Osteoblast (primary cell): Measurements from ENCODE around the gene SEPTIN2. TPM values are rescaled to one million over a fixed set of nuclear protein-coding genes. Genes with fewer than 3 reads are reported as not detected.

ENCODE experiments used
- DNase-seq: peaks from one replicate; pipeline ENCODE4 v3.0.0; 2011; ENCODE audit warnings: low spot score, mixed read lengths; ENCODE audit not compliant: insufficient read length; ENCODE audit errors: missing footprints
- H2AFZ ChIP-seq: 2 replicates; pipeline ENCODE4 v1.6.0; 2011; ENCODE audit warnings: mild to moderate bottlenecking, low read length
- H3K27ac ChIP-seq: 2 replicates; pipeline ENCODE4 v1.5.1; 2011; ENCODE audit warnings: mild to moderate bottlenecking, low read depth, low read length, moderate library complexity
- H3K27me3 ChIP-seq: 2 replicates; pipeline ENCODE4 v1.6.0; 2012; ENCODE audit warnings: mild to moderate bottlenecking, control low read depth, inconsistent platforms, low read length, moderate library complexity; ENCODE audit not compliant: insufficient read depth
- H3K36me3 ChIP-seq: 2 replicates; pipeline ENCODE4 v1.5.1; 2011; ENCODE audit warnings: mild to moderate bottlenecking, low read length, control low read depth, moderate library complexity; ENCODE audit not compliant: insufficient read depth
- H3K4me1 ChIP-seq: 2 replicates; pipeline ENCODE4 v1.5.1; 2011; ENCODE audit warnings: mild to moderate bottlenecking, low read length, control low read depth, moderate library complexity; ENCODE audit not compliant: insufficient read depth
- H3K4me2 ChIP-seq: 2 replicates; pipeline ENCODE4 v1.6.0; 2011; ENCODE audit warnings: mild to moderate bottlenecking, low read length; ENCODE audit not compliant: insufficient read depth
- H3K4me3 ChIP-seq: fragments of 200-600 bp; sonication (generic); 3 replicates; pipeline ENCODE4 v1.5.1; 2012; ENCODE audit warnings: mild to moderate bottlenecking, low read length, inconsistent platforms; ENCODE audit not compliant: insufficient read depth
- H3K79me2 ChIP-seq: 2 replicates; pipeline ENCODE4 v1.6.0; 2012; ENCODE audit warnings: mild to moderate bottlenecking, low read length, control low read depth, inconsistent platforms; ENCODE audit not compliant: insufficient read depth
- H3K9me3 ChIP-seq: 2 replicates; pipeline ENCODE4 v1.5.1; 2011; ENCODE audit warnings: low read depth, low read length, control low read depth
- H4K20me1 ChIP-seq: 2 replicates; pipeline ENCODE4 v1.6.0; 2012; ENCODE audit warnings: mild to moderate bottlenecking, low read length, control low read depth; ENCODE audit not compliant: insufficient read depth
- CTCF ChIP-seq: IDR thresholded peaks from 2 replicates; pipeline ENCODE4 v1.5.1; 2011; ENCODE audit warnings: mild to moderate bottlenecking, low read depth, low read length, moderate library complexity; ENCODE audit errors: extremely low read depth
- total RNA-seq: library from RNA; depleted of rRNA; stranded (reverse); fragments of >200 nt; gene quantifications from 2 replicates; pipeline ENCODE4 v1.2.3, GENCODE V29; 2012

SEPTIN2 gene
- total RNA-seq, 1 donor: 418 TPM

- Histone ChIP-seq H3K79me2 (peaks cover 87% of the 10 kb centered on the region), H3K4me1 (peaks cover 15% of the 10 kb centered on the region), H3K9me3 (no peaks in the 10 kb centered on the region), H2AFZ (no peak overlapping the region), H3K36me3 (no peaks in the 10 kb centered on the region), H3K27me3 (no peaks in the 10 kb centered on the region), H4K20me1 (peaks cover 14% of the 10 kb centered on the region), H3K4me2 (no peak overlapping the region), H3K27ac (no peak overlapping the region), H3K4me3 (no peak overlapping the region)
- DNase-seq: no peak
- TF ChIP-seq CTCF: no peak
These were observed 49.1 kb downstream of the SEPTIN2 start for GRCh38 chr2:241364781-241365180.

- Histone ChIP-seq H3K79me2 (peaks cover 86% of the 10 kb centered on the region), H3K36me3 (no peaks in the 10 kb centered on the region), H3K4me2 (no peak overlapping the region), H3K4me3 (no peak overlapping the region), H3K9me3 (no peaks in the 10 kb centered on the region), H3K27ac (no peak overlapping the region), H2AFZ (no peak overlapping the region), H4K20me1 (peaks cover 10% of the 10 kb centered on the region), H3K4me1 (peaks cover 9% of the 10 kb centered on the region), H3K27me3 (no peaks in the 10 kb centered on the region)
- TF ChIP-seq CTCF: no peak
- DNase-seq: no peak
These were observed 51.0 kb downstream of the SEPTIN2 start for GRCh38 chr2:241366678-241367077.

- Histone ChIP-seq H3K4me1 (peaks cover 4% of the 10 kb centered on the region), H3K27me3 (no peaks in the 10 kb centered on the region), H3K27ac (no peak overlapping the region), H3K36me3 (no peaks in the 10 kb centered on the region), H4K20me1 (peaks cover 6% of the 10 kb centered on the region), H3K9me3 (no peaks in the 10 kb centered on the region), H3K79me2 (peaks cover 85% of the 10 kb centered on the region), H3K4me2 (no peak overlapping the region), H3K4me3 (no peak overlapping the region), H2AFZ (no peak overlapping the region)
- TF ChIP-seq CTCF: no peak
- no peak for DNase-seq
These were observed 52.9 kb downstream of the SEPTIN2 start for GRCh38 chr2:241368643-241369042.

- Histone ChIP-seq H2AFZ (no peak overlapping the region), H3K36me3 (peaks cover 11% of the 10 kb centered on the region), H3K27ac (no peak overlapping the region), H3K79me2 (peaks cover 73% of the 10 kb centered on the region), H3K4me3 (no peak overlapping the region), H4K20me1 (peaks cover 9% of the 10 kb centered on the region), H3K4me2 (no peak overlapping the region), H3K27me3 (no peaks in the 10 kb centered on the region), H3K4me1 (no peaks in the 10 kb centered on the region), H3K9me3 (no peaks in the 10 kb centered on the region)
- no peak for DNase-seq
- TF ChIP-seq CTCF: no peak
These were observed 56.8 kb downstream of the SEPTIN2 start for GRCh38 chr2:241372361-241372992.
